Bladder microvascular endothelial cell (primary cell): ENCODE results near the gene CFLAR. TPM values are rescaled to one million over a fixed set of nuclear protein-coding genes. Genes with fewer than 3 reads are reported as not detected.

Experiments used
- total RNA-seq: library from RNA; depleted of rRNA; stranded (reverse); fragments of >200 nt; gene quantifications from 2 replicates; pipeline ENCODE4 v1.2.3, GENCODE V29; 2014

CFLAR gene
- 173 and 330 TPM in 2 replicates for total RNA-seq

GRCh38 chr2:201116115-201116958 lies at the start of gene CFLAR:
Gene CFLAR (plus strand): TSS chr2:201116164. CDS start chr2:201129866, 13,702 bp downstream.

GRCh38 chr2:201071479-201072200 lies 44.3 kb upstream of the CFLAR start, which contains the start of the genes HYCC2 and NDUFB3:
Gene HYCC2 (minus strand): TSS chr2:201071671. CDS start chr2:201024009, 47,662 bp downstream.
Gene NDUFB3 (plus strand): TSS chr2:201072001. CDS start chr2:201078883, 6,882 bp downstream.

GRCh38 chr2:201182650-201183364 lies 66.8 kb downstream of the CFLAR start, which contains the start of gene CASP10:
Gene CASP10 (plus strand): TSS chr2:201183141. CDS start chr2:201185778, 2,637 bp downstream.

Other genes with a start within 250 kb of the CFLAR start
- gene PPIL3, start 227.1 kb upstream of the CFLAR start, total RNA-seq: 19.9 and 28.6 TPM in 2 replicates
- gene NIF3L1, start 226.8 kb upstream of the CFLAR start, total RNA-seq: 12.0 and 18.9 TPM in 2 replicates
- gene ORC2, start 152.5 kb upstream of the CFLAR start, total RNA-seq: 15.7 and 25.5 TPM in 2 replicates
- 9.4 and 18.9 TPM in 2 replicates for gene HYCC2, start 44.5 kb upstream of the CFLAR start, total RNA-seq
- gene NDUFB3, start 44.2 kb upstream of the CFLAR start, total RNA-seq: 98.4 and 108 TPM in 2 replicates
- gene CASP10, start 67.0 kb downstream of the CFLAR start, total RNA-seq: 59.7 and 68.0 TPM in 2 replicates
- gene CASP8, start 144.4 kb downstream of the CFLAR start, total RNA-seq: 9.6 and 11.0 TPM in 2 replicates
- gene FLACC1, start 241.2 kb downstream of the CFLAR start, total RNA-seq: 0.49 and 1.3 TPM in 2 replicates